Tibial nerve (tissue), 4 donors: ENCODE results near the gene SPTBN5. TPM values are rescaled to one million over a fixed set of nuclear protein-coding genes. Genes with fewer than 3 reads are reported as not detected.

ENCODE experiments used
- DNase-seq, 2 donors: peaks; one replicate each; pipeline ENCODE4 v3.0.0-alpha.2; 2019; ENCODE audit warnings: low spot score in 2 of 2
- H3K27ac ChIP-seq, 4 donors: fragments of 200-600 bp; sonication (generic) in 3 of 4; one replicate each; pipeline ENCODE4 v1.5.1; 2017 to 2019; ENCODE audit warnings: mild to moderate bottlenecking in 1 of 4
- H3K27me3 ChIP-seq, 2 donors: fragments of 200-600 bp; sonication (generic) in 1 of 2; one replicate each; pipeline versions ENCODE4 v1.5.1 to v1.6.0; 2017 to 2019
- H3K36me3 ChIP-seq, 3 donors: fragments of 200-600 bp; sonication (generic); one replicate each; pipeline ENCODE4 v1.5.1; 2018 to 2019
- H3K4me1 ChIP-seq, 4 donors: fragments of 200-600 bp; sonication (generic) in 3 of 4; one replicate each; pipeline ENCODE4 v1.5.1; 2017 to 2019
- H3K4me3 ChIP-seq, 4 donors: fragments of 200-600 bp; sonication (generic) in 3 of 4; one replicate each; pipeline ENCODE4 v1.5.1; 2017 to 2019; ENCODE audit warnings: mild to moderate bottlenecking in 1 of 4, moderate library complexity in 1 of 4
- H3K9me3 ChIP-seq, 4 donors: fragments of 200-600 bp; sonication (generic) in 3 of 4; one replicate each; pipeline ENCODE4 v1.5.1; 2017 to 2019
- EP300 ChIP-seq, 2 donors: sonication (generic); formaldehyde crosslinking; IDR thresholded peaks; one replicate each; pipeline ENCODE4 v1.6.1; 2017; ENCODE audit warnings: antibody characterized with exemption in 2 of 2, mild to moderate bottlenecking in 1 of 2
- POLR2A ChIP-seq, 2 donors: fragments of 450-650 bp; IDR thresholded peaks; one replicate each; pipeline ENCODE4 v1.6.1; 2017; ENCODE audit warnings: antibody characterized with exemption in 2 of 2, mild to moderate bottlenecking in 2 of 2, moderate library complexity in 2 of 2
- WGBS, 2 donors: methylation state at CpG; one replicate each; pipeline ENCODE4 v1.1.5; 2018; 5-methylcytosine and 5-hydroxymethylcytosine counted together
- total RNA-seq, 4 donors: library from RNA; depleted of rRNA; stranded (reverse); fragments of >200 nt; gene quantifications; one replicate each; pipeline ENCODE4 v1.1.0, GENCODE V29; 2016
- TF ChIP-seq, protein P1 (sequence below), 5 experiments: fragments of 200-600 bp in 3 of 5; fragments of 450-650 bp in 2 of 5; sonication (generic) in 3 of 5; IDR thresholded peaks; one replicate each; pipeline ENCODE4 v1.5.1; 2016 to 2019; ENCODE audit warnings: antibody characterized with exemption in 5 of 5, mild to moderate bottlenecking in 3 of 5, moderate library complexity in 2 of 5

SPTBN5 gene
- total RNA-seq: 10 to 100 TPM; 16.5 to 34.5 (median 19.9) TPM

DNA sequence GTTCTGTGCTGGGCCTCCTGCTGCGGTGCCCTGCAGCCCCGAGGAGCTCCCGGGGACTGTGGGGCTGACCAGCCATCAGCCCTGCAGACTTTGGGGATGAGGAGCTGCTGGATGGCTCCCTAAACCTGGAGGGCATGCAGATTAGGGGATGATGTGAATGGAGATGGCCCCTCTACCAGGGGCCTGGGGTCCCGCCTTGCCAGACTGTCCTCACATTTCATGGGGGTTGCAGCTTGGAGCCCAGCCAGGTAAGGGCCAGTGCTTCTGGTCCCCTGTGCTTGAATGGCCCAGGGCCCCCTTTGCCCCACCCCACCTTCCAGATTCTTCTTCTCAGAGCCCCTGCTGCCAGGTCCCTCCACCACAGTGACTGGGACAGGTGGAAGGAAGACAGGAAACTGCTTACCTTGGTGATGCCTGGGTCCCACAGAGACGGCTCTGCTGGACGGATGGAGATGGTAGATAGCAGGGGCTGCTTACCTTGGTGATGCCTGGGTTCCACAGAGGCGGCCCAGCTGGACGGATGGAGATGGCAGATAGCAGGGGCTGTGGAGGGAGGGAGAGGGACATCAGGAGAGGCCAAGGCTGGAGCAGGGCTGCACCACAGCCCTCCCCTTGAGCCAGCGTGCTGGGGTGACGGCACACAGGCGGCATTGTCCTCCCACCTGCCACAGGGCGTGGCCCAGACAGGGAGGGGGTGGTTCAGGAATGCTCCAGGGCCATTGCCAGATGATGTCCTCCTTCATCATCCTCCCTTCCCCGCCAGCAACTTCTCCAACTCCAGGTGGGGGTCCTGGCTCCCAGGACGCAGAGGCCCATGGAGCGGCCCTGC is at the start of gene SPTBN5:
TSS of gene SPTBN5 (minus strand) at position 632 of the 829 bp plus-strand sequence. CDS start at position 76, 556 bp downstream.
- Histone ChIP-seq H3K27ac (peak within 1 kb of the TSS; percentile 50 to 80 (median 73)), H3K27me3 (no peaks in the 10 kb centered on the region), H3K36me3 (peaks cover 0 to 16% (median 0%) of the 10 kb centered on the region in 3 donors), H3K4me3 (peak within 1 kb of the TSS in 1 of 4 donors; percentile 35), H3K9me3 (no peaks in the 10 kb centered on the region), H3K4me1 (peaks cover 0 to 19% (median 12%) of the 10 kb centered on the region in 4 donors)
- DNase-seq: no peak
- 73 to 82% methylated on average over 11 to 13 of the region's 15 CpGs for WGBS, 2 donors
- TF ChIP-seq POLR2A (IDR thresholded peaks at IDR 0.05) (peak in 1 of 2 donors; percentile 42), EP300 (IDR thresholded peaks at IDR 0.05) (peak; percentile 20 to 56)
- TF ChIP-seq, protein P1, sequence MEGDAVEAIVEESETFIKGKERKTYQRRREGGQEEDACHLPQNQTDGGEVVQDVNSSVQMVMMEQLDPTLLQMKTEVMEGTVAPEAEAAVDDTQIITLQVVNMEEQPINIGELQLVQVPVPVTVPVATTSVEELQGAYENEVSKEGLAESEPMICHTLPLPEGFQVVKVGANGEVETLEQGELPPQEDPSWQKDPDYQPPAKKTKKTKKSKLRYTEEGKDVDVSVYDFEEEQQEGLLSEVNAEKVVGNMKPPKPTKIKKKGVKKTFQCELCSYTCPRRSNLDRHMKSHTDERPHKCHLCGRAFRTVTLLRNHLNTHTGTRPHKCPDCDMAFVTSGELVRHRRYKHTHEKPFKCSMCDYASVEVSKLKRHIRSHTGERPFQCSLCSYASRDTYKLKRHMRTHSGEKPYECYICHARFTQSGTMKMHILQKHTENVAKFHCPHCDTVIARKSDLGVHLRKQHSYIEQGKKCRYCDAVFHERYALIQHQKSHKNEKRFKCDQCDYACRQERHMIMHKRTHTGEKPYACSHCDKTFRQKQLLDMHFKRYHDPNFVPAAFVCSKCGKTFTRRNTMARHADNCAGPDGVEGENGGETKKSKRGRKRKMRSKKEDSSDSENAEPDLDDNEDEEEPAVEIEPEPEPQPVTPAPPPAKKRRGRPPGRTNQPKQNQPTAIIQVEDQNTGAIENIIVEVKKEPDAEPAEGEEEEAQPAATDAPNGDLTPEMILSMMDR (IDR thresholded peaks at IDR 0.05): no peak

DNA sequence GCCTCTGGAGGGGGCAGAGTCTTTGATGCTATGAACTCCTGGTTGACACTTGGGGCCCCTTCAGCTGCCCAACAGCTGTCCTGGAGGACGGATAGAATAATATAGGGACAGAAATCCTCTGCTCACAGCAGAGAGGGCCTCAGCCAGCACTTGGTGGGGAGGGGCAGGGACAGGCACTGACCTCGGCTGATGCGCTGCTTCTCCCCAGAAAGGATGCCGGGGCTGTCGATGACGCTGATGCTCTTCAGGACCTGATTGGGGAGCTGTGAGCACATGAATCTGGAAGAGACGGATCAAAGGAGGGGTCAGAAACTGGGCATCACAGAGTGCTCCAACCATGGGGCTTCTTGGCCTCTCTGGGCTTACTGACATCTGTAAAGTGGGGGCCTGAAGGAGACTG is 49.0 kb upstream of the SPTBN5 start:
- 81 to 83% methylated on average over 7 of the region's 7 CpGs for WGBS, 2 donors
- no peak for DNase-seq
- Histone ChIP-seq H3K27me3 (no peaks in the 10 kb centered on the region), H3K9me3 (no peaks in the 10 kb centered on the region), H3K27ac (peak overlapping the region in 2 of 4 donors; percentile 36 to 70), H3K4me1 (peaks cover 0 to 28% (median 10%) of the 10 kb centered on the region in 4 donors), H3K36me3 (peaks cover 0 to 22% (median 0%) of the 10 kb centered on the region in 3 donors), H3K4me3 (no peak overlapping the region)
- TF ChIP-seq EP300 (IDR thresholded peaks at IDR 0.05) (no peak), POLR2A (IDR thresholded peaks at IDR 0.05) (no peak)
- TF ChIP-seq, protein P1 (IDR thresholded peaks at IDR 0.05): no peak

DNA sequence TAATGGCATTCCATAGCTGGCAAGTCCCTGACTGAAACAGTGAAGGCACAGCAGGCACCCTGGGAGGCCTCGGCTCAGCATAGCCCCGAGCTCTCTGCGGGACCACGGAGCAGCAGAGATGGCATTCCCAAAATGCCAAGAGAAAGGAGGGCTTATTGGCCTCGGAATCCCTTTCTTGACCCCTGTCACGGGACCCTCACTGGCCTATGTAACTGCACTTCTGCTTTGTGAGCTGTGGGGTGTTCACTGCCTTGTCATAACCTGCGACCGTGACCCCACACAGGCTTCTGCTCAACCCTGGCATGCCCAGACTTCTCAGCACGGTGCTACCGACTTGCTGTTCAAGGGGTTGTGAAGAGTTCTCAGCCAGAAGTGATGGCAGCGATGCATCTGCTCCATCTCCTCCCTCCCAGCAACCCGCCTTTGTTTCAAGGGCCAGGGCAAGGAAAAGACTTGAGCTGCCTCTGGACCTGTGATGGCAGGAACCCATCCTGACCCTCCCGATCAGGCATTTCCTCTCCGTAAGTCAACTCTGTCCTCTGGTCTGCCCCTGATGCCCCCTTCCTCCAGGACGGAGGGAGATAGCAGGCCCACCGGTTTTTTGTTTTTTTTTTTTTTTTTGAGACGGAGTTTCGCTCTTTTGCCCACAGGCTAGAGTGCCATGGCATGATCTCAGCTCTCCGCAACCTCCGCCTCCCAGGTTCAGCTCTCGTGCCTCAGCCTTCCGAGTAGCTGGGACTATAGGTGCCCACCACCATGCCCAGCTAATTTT is 48.0 kb upstream of the SPTBN5 start:
- no peak for DNase-seq
- H3K36me3 ChIP-seq: peaks cover 0 to 22% (median 0%) of the 10 kb centered on the region in 3 donors
- TF ChIP-seq POLR2A (IDR thresholded peaks at IDR 0.05) (no peak), EP300 (IDR thresholded peaks at IDR 0.05) (no peak)
- TF ChIP-seq, protein P1 (IDR thresholded peaks at IDR 0.05): no peak
- no peaks in the 10 kb centered on the region for H3K9me3 ChIP-seq
- 77 to 85% methylated on average over 22 of the region's 22 CpGs for WGBS, 2 donors
- no peak overlapping the region for H3K4me3 ChIP-seq
- peak overlapping the region in 2 of 4 donors; percentile 36 to 42 for H3K27ac ChIP-seq
- H3K27me3 ChIP-seq: no peaks in the 10 kb centered on the region
- H3K4me1 ChIP-seq: peaks cover 0 to 33% (median 11%) of the 10 kb centered on the region in 4 donors

DNA sequence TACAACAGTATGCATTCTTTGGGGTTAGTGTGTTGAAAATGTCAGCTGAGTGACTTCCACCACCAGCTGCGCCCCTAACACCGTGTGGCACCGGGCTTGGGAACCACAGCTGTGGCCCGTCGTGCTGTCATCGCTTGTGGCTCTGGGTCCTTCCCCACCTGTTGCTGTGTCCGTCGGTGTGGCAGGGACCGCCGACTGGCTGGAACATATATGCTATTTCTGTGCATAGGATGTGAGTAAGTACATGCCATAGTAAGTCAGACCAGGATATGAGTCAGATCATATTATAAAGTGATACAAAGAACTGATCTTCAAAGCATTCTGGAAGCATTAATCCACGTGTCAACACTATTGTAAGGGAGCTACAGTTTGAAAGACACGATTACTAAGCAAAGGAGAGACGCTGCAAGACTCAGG is 46.6 kb upstream of the SPTBN5 start:
- no peaks in the 10 kb centered on the region for H3K27me3 ChIP-seq
- peaks cover 0 to 22% (median 0%) of the 10 kb centered on the region in 3 donors for H3K36me3 ChIP-seq
- H3K9me3 ChIP-seq: no peaks in the 10 kb centered on the region
- no peak for DNase-seq
- H3K27ac ChIP-seq: peak overlapping the region in 1 of 4 donors; percentile 34
- TF ChIP-seq POLR2A (IDR thresholded peaks at IDR 0.05): no peak
- TF ChIP-seq EP300 (IDR thresholded peaks at IDR 0.05): no peak
- TF ChIP-seq, protein P1 (IDR thresholded peaks at IDR 0.05): no peak
- peaks cover 0 to 39% (median 14%) of the 10 kb centered on the region in 4 donors for H3K4me1 ChIP-seq
- WGBS, 2 donors: 83 to 89% methylated on average over 13 of the region's 13 CpGs
- no peak overlapping the region for H3K4me3 ChIP-seq
